C4-2B (cell line): ENCODE results near the gene MIA.

Experiments used
- CTCF ChIP-seq: fragments of 450-650 bp; conservative IDR thresholded peaks from 2 replicates; pipeline ENCODE4 v1.5.1; 2017; ENCODE audit warnings: mild to moderate bottlenecking
- ZFX ChIP-seq: fragments of 450-650 bp; IDR thresholded peaks from 2 replicates; pipeline ENCODE4 v1.6.1; 2017

DNA sequence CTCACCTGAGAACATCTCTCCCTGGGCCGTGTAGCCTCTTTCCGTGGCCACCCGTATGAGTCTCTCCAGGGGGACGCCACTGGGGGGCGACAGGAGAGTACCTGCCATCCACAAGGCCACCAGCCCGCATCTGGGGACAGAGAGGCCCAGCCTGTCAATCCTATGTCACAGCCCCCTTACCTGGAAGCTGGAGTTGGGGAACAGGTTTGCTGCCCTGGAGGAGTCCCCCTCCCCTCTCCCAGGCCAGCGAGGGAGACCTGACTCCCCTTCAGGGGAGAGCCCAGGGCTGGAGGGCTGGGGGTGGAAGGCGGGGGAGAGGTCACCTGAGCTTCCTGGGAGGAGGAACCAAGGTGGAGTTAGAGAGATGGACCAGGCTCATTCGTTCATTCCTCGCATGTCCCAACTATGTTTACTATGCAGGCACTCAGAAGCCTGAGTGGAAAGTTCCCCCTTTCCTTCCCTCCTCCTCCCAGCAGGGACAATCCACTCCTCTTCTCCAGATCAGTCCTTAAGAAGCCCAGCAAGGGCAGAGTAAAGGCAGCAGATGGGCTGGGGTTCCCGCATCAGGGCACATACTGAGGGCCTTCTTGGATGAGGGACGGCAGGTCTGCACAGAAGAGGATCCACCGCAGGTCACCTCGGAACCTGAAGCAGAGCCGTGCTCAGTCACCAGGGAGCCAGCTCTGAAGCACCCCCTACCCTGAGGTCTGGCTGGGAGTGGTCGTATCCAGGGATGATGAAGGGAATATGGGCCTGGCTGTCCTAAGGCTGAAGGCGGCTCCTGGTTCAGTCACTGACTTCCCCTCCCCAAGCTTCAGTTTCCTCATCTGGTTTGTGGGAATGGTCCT lies 30.5 kb upstream of the MIA start:
- no peak for TF ChIP-seq CTCF
- TF ChIP-seq ZFX = no peak
